Measurements from ENCODE around the gene AP2B1. TPM values are rescaled to one million over a fixed set of nuclear protein-coding genes. Genes with fewer than 3 reads are reported as not detected.
A peak's percentile ranks its signal among the peaks of the same experiment; 100 is the strongest.

AP2B1 gene
- total and polyA plus RNA-seq, 9 of the 15 experiments (the other 6 are each of a cell fraction or from before 2014, with no cell fraction given): 60.1 to 287 (median 105) TPM

DNA sequence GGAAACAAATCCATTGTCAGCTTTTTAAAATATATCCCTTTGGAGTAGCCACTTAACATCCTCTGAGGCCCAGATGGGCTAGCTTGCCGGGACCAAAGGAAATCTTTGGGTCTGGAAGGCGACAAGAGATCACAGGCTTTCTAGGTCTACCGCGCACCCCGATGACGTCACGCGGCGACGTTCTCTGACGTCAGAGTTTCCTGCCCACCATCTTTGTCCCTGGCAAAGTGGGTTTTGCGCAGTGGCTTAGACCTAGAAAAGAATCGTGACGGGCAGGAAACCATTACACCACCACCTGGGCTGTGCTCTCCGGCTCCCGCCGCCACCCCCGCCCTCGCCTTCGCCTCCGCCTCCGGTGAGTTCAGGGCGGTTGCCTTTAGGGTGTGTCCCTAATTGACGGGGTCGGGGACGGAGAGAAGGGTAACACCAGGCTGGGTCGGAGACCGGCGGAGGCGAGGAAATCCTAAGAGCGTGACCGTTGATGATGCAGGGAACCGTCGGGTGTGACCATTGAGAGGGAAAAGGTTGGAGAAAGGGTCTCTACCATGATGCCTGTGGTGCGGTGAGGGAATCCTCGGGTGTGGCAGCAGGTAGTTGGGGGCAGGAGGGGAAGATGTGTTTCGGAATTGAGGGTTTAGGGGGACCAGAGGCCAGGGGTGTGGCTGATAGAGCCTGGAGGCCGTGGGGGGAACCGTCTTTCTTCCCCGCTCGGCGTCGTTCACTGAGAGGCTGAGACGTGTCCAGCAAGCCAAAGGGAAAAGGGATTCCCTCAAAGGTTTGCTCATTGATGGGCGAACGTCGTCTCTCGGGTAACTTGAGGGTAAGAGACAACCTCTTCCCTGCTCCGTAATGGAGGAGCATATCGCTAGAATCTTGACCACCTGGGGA, at the start of gene AP2B1 (continued):
- no peak for TF ChIP-seq MED1 (CRISPR knock-in tag; IDR thresholded peaks at IDR 0.05; ENCODE audit: borderline replicate concordance)
- TF ChIP-seq CBX3 (IDR thresholded peaks at IDR 0.05; ENCODE audit: borderline replicate concordance in 1 of 2, low read length in 2 of 2): peak in 1 of 2 experiments; percentile 70; a peak in 2 of 3 replicates
- TF ChIP-seq, protein P1, sequence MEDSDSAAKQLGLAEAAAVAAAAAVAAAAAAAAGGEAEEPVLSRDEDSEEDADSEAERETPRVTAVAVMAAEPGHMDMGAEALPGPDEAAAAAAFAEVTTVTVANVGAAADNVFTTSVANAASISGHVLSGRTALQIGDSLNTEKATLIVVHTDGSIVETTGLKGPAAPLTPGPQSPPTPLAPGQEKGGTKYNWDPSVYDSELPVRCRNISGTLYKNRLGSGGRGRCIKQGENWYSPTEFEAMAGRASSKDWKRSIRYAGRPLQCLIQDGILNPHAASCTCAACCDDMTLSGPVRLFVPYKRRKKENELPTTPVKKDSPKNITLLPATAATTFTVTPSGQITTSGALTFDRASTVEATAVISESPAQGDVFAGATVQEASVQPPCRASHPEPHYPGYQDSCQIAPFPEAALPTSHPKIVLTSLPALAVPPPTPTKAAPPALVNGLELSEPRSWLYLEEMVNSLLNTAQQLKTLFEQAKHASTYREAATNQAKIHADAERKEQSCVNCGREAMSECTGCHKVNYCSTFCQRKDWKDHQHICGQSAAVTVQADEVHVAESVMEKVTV (CRISPR knock-in tag; IDR thresholded peaks at IDR 0.05): no peak
- TF ChIP-seq, protein P2, sequence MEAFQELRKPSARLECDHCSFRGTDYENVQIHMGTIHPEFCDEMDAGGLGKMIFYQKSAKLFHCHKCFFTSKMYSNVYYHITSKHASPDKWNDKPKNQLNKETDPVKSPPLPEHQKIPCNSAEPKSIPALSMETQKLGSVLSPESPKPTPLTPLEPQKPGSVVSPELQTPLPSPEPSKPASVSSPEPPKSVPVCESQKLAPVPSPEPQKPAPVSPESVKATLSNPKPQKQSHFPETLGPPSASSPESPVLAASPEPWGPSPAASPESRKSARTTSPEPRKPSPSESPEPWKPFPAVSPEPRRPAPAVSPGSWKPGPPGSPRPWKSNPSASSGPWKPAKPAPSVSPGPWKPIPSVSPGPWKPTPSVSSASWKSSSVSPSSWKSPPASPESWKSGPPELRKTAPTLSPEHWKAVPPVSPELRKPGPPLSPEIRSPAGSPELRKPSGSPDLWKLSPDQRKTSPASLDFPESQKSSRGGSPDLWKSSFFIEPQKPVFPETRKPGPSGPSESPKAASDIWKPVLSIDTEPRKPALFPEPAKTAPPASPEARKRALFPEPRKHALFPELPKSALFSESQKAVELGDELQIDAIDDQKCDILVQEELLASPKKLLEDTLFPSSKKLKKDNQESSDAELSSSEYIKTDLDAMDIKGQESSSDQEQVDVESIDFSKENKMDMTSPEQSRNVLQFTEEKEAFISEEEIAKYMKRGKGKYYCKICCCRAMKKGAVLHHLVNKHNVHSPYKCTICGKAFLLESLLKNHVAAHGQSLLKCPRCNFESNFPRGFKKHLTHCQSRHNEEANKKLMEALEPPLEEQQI (IDR thresholded peaks at IDR 0.05): 0 out of 2 replicates have a peak, but pooled peaks have one; percentile 60
- 0 out of 2 replicates have a peak, but pooled peaks have one; percentile 45 for TF ChIP-seq MIER1 (IDR thresholded peaks at IDR 0.05; ENCODE audit: low read depth)
- TF ChIP-seq IFI16 (CRISPR knock-in tag; IDR thresholded peaks at IDR 0.05): no peak
- no peak; the same call in 1 of the 2 replicates for TF ChIP-seq CEBPG (CRISPR knock-in tag; IDR thresholded peaks at IDR 0.05)
- TF ChIP-seq CEBPG (tag; conservative IDR thresholded peaks at IDR 0.05 in 1 of 2, IDR thresholded peaks at IDR 0.05 in 1 of 2): peak; percentile 43 to 77; a peak in 2 of 4 replicates
- TF ChIP-seq, protein P3, sequence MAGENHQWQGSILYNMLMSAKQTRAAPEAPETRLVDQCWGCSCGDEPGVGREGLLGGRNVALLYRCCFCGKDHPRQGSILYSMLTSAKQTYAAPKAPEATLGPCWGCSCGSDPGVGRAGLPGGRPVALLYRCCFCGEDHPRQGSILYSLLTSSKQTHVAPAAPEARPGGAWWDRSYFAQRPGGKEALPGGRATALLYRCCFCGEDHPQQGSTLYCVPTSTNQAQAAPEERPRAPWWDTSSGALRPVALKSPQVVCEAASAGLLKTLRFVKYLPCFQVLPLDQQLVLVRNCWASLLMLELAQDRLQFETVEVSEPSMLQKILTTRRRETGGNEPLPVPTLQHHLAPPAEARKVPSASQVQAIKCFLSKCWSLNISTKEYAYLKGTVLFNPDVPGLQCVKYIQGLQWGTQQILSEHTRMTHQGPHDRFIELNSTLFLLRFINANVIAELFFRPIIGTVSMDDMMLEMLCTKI (IDR thresholded peaks at IDR 0.05; ENCODE audit: partially characterized antibody): no peak
- TF ChIP-seq FOXM1 (IDR thresholded peaks at IDR 0.05; ENCODE audit: low read depth): no peak
- TF ChIP-seq FOXM1 (CRISPR knock-in tag; IDR thresholded peaks at IDR 0.05; ENCODE audit: low read depth): no peak
- TF ChIP-seq, protein P4, sequence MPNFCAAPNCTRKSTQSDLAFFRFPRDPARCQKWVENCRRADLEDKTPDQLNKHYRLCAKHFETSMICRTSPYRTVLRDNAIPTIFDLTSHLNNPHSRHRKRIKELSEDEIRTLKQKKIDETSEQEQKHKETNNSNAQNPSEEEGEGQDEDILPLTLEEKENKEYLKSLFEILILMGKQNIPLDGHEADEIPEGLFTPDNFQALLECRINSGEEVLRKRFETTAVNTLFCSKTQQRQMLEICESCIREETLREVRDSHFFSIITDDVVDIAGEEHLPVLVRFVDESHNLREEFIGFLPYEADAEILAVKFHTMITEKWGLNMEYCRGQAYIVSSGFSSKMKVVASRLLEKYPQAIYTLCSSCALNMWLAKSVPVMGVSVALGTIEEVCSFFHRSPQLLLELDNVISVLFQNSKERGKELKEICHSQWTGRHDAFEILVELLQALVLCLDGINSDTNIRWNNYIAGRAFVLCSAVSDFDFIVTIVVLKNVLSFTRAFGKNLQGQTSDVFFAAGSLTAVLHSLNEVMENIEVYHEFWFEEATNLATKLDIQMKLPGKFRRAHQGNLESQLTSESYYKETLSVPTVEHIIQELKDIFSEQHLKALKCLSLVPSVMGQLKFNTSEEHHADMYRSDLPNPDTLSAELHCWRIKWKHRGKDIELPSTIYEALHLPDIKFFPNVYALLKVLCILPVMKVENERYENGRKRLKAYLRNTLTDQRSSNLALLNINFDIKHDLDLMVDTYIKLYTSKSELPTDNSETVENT (CRISPR knock-in tag; IDR thresholded peaks at IDR 0.05): no peak
- TF ChIP-seq RBBP5 (IDR thresholded peaks at IDR 0.05; ENCODE audit: borderline replicate concordance, insufficient read depth, low read length, poor library complexity, severe bottlenecking): peak; percentile 63
- TF ChIP-seq ESRRB (CRISPR knock-in tag; IDR thresholded peaks at IDR 0.05; ENCODE audit: borderline replicate concordance): no peak
- TF ChIP-seq SMARCA4 (IDR thresholded peaks at IDR 0.05): peak; percentile 54
- peak; percentile 88 for TF ChIP-seq GABPB1 (CRISPR knock-in tag; IDR thresholded peaks at IDR 0.05)
- peak; percentile 71 for TF ChIP-seq ESRRA (IDR thresholded peaks at IDR 0.05; ENCODE audit: borderline replicate concordance, low read depth)
- TF ChIP-seq ZNF785 (CRISPR knock-in tag; IDR thresholded peaks at IDR 0.05): no peak

Measured in K562 (cell line).